Caco-2 (cell line): ENCODE results near the gene MSX1. TPM values are rescaled to one million over a fixed set of nuclear protein-coding genes. Genes with fewer than 3 reads are reported as not detected.

Experiments used
- Bru-seq: library from RNA; stranded (reverse); fragments of 400-500 nt; gene quantifications from one replicate; lab custom pipeline; 2021; lab: Mats Ljungman, UMichigan
- BruChase-seq, 2 experiments: library from RNA; stranded (reverse); fragments of 400-500 nt; gene quantifications; one replicate each; lab custom pipeline; 2021; lab: Mats Ljungman, UMichigan
- BruUV-seq: library from RNA; stranded (reverse); fragments of 400-500 nt; replicated peaks from 2 replicates; lab custom pipeline; 2021; lab: Mats Ljungman, UMichigan
- CTCF ChIA-PET: fragments of 300-600 bp; sonication (Branson Sonifier 250); formaldehyde crosslinking; loops from one replicate; lab custom pipeline; 2022; ENCODE audit warnings: antibody characterized with exemption; lab: Charles Lee
- POLR2A ChIA-PET: fragments of 300-600 bp; sonication (Branson Sonifier 250); formaldehyde crosslinking; loops from one replicate; lab custom pipeline; 2022; ENCODE audit warnings: antibody characterized with exemption; lab: Charles Lee
- DNase-seq, 2 experiments: peaks; one replicate each; pipeline versions ENCODE4 v3.0.0 to v3.0.0-alpha.2; 2020 to 2022
- H3K27me3 ChIP-seq: replicated peaks from 2 replicates; pipeline ENCODE4 v1.6.0; 2011; ENCODE audit warnings: low read length; ENCODE audit not compliant: control insufficient read depth, insufficient read depth
- H3K36me3 ChIP-seq: 2 replicates; pipeline ENCODE4 v1.5.1; 2011; ENCODE audit warnings: low read length; ENCODE audit not compliant: control insufficient read depth, insufficient read depth
- H3K4me1 ChIP-seq: fragments of 250-450 bp; sonication (Bioruptor Pico); 2 replicates; pipeline ENCODE4 v1.5.1; 2020; ENCODE audit warnings: mild to moderate bottlenecking
- H3K4me3 ChIP-seq: 2 replicates; pipeline ENCODE4 v1.5.1; 2011; ENCODE audit warnings: low read depth, mild to moderate bottlenecking, control low read depth, low read length
- H3K9me3 ChIP-seq: fragments of 250-450 bp; sonication (Bioruptor Pico); 2 replicates; pipeline ENCODE4 v1.5.1; 2020; ENCODE audit warnings: mild to moderate bottlenecking, moderate library complexity
- H3K27ac Mint-ChIP-seq: one replicate; pipeline ENCODE4 v1.8.0; 2022; ENCODE audit warnings: mixed read lengths; ENCODE audit not compliant: unreplicated experiment
- H3K27me3 Mint-ChIP-seq: one replicate; pipeline ENCODE4 v1.8.0; 2022; ENCODE audit warnings: mixed read lengths; ENCODE audit not compliant: insufficient read depth, unreplicated experiment
- H3K36me3 Mint-ChIP-seq: one replicate; pipeline ENCODE4 v1.8.0; 2022; ENCODE audit warnings: mild to moderate bottlenecking, mixed read lengths; ENCODE audit not compliant: insufficient read depth, unreplicated experiment
- H3K4me1 Mint-ChIP-seq: one replicate; pipeline ENCODE4 v1.8.0; 2022; ENCODE audit warnings: low read depth, mixed read lengths; ENCODE audit not compliant: unreplicated experiment
- H3K4me3 Mint-ChIP-seq: one replicate; pipeline ENCODE4 v1.8.0; 2022; ENCODE audit warnings: mild to moderate bottlenecking, moderate library complexity, mixed read lengths; ENCODE audit not compliant: unreplicated experiment
- H3K9me3 Mint-ChIP-seq: one replicate; pipeline ENCODE4 v1.8.0; 2022; ENCODE audit warnings: mixed read lengths; ENCODE audit not compliant: unreplicated experiment
- CTCF ChIP-seq, 2 experiments: fragments of 200-600 bp in 1 of 2; IDR thresholded peaks; 1 replicate in 1 of 2; 2 replicates in 1 of 2; pipeline versions ENCODE4 v1.5.1 to v1.8.0; 2011 to 2022; ENCODE audit warnings: antibody characterized with exemption in 1 of 2, control low read depth in 1 of 2, inconsistent platforms in 1 of 2, low read depth in 1 of 2, low read length in 1 of 2, mild to moderate bottlenecking in 1 of 2, moderate library complexity in 1 of 2; ENCODE audit not compliant: insufficient read depth in 1 of 2, severe bottlenecking in 1 of 2, unreplicated experiment in 1 of 2
- intact Hi-C: fragments of 100-400 bp; cut with micrococcal nuclease; formaldehyde crosslinking; loops from one replicate; pipeline ENCODE4 v1.10.0; 2022; ENCODE audit not compliant: unreplicated experiment
- long read RNA-seq: library from polyadenylated mRNA; stranded (forward); transcript quantifications from one replicate; pipeline ENCODE4 v2.0.0, GENCODE V29; 2022
- total RNA-seq: library from RNA; stranded (reverse); gene quantifications from 2 replicates; pipeline ENCODE4 v1.2.3, GENCODE V29; 2022

MSX1 gene
- 30.0 and 35.1 TPM in 2 replicates for total RNA-seq
- percentile 75 among the genes with signal in this experiment for Bru-seq, nascent RNA
- percentile 82 among the genes with signal in this experiment for BruChase-seq, experiment 1, labeled RNA remaining after a 2-hour chase
- percentile 63 among the genes with signal in this experiment for BruChase-seq, experiment 2, labeled RNA remaining after a 6-hour chase
- long read RNA-seq, transcript MSX1-201 (2 exons, 1,939 nt) = major isoform, 20 of 22 reads
- long read RNA-seq, partial matches to known transcripts = 0 of 22 reads
- long read RNA-seq, other reads (novel, unspliced or antisense) = 2 of 22 reads

GRCh38 chr4:4859325-4859798 is at the start of gene MSX1:
Gene MSX1, plus strand, starts transcription at chr4:4859665. Its CDS starts 235 bp downstream, at chr4:4859900.
- intact Hi-C loops = no loop called here
- Mint-ChIP-seq H3K36me3 (peaks cover 29% of the 10 kb centered on the region), H3K27ac (peak within 1 kb of the TSS; percentile 95), H3K27me3 (no peaks in the 10 kb centered on the region), H3K9me3 (no peaks in the 10 kb centered on the region), H3K4me3 (peak within 1 kb of the TSS; percentile 99), H3K4me1 (no peaks in the 10 kb centered on the region)
- ChIA-PET CTCF (interaction anchor here (0.6 kb wide), 1 partner anchor 385 kb away, joined by 4 read pairs; no protein-coding TSS in a partner anchor), POLR2A (no interaction called here)
- Histone ChIP-seq H3K27me3 (no peaks in the 10 kb centered on the region), H3K4me1 (peaks cover 7% of the 10 kb centered on the region; the same call in 1 of the 2 replicates), H3K9me3 (no peaks in the 10 kb centered on the region), H3K36me3 (no peaks in the 10 kb centered on the region), H3K4me3 (peak within 1 kb of the TSS; percentile 93)
- no peak for TF ChIP-seq CTCF (IDR thresholded peaks at IDR 0.05; ENCODE audit: insufficient read depth in 1 of 2, low read depth in 1 of 2, low read length in 1 of 2, severe bottlenecking in 1 of 2, unreplicated experiment in 1 of 2)
- peak; percentile 89 to 93 for DNase-seq
- no TSS peak for BruUV-seq

GRCh38 chr4:4810092-4810774 is 49.2 kb upstream of the MSX1 start:
- Mint-ChIP-seq H3K27ac (no peak overlapping the region), H3K4me1 (no peaks in the 10 kb centered on the region), H3K9me3 (no peaks in the 10 kb centered on the region), H3K36me3 (no peaks in the 10 kb centered on the region), H3K4me3 (no peak overlapping the region), H3K27me3 (no peaks in the 10 kb centered on the region)
- no peak for DNase-seq
- POLR2A ChIA-PET = no interaction called here
- Histone ChIP-seq H3K4me1 (peaks cover 6% of the 10 kb centered on the region; the same call in 1 of the 2 replicates), H3K36me3 (no peaks in the 10 kb centered on the region), H3K9me3 (no peaks in the 10 kb centered on the region), H3K4me3 (no peak overlapping the region), H3K27me3 (no peaks in the 10 kb centered on the region)
- intact Hi-C loops = no loop called here
- CTCF ChIA-PET = no interaction called here
- BruUV-seq = no TSS peak
- no peak for TF ChIP-seq CTCF (IDR thresholded peaks at IDR 0.05; ENCODE audit: insufficient read depth in 1 of 2, low read depth in 1 of 2, low read length in 1 of 2, severe bottlenecking in 1 of 2, unreplicated experiment in 1 of 2)

GRCh38 chr4:4810778-4811177 is 48.7 kb upstream of the MSX1 start:
- ChIA-PET CTCF (no interaction called here), POLR2A (no interaction called here)
- no peaks in the 10 kb centered on the region for H3K36me3 Mint-ChIP-seq
- H3K27me3 Mint-ChIP-seq = no peaks in the 10 kb centered on the region
- Histone ChIP-seq H3K27me3 (no peaks in the 10 kb centered on the region), H3K4me3 (no peak overlapping the region), H3K36me3 (no peaks in the 10 kb centered on the region), H3K4me1 (peaks cover 6% of the 10 kb centered on the region; the same call in 1 of the 2 replicates), H3K9me3 (no peaks in the 10 kb centered on the region)
- no peaks in the 10 kb centered on the region for H3K4me1 Mint-ChIP-seq
- intact Hi-C loops = no loop called here
- H3K4me3 Mint-ChIP-seq = no peak overlapping the region
- BruUV-seq = no TSS peak
- H3K9me3 Mint-ChIP-seq = no peaks in the 10 kb centered on the region
- no peak for DNase-seq
- no peak overlapping the region for H3K27ac Mint-ChIP-seq
- TF ChIP-seq CTCF (IDR thresholded peaks at IDR 0.05; ENCODE audit: insufficient read depth in 1 of 2, low read depth in 1 of 2, low read length in 1 of 2, severe bottlenecking in 1 of 2, unreplicated experiment in 1 of 2) = no peak
